GM12865 (cell line): ENCODE data around the gene SSH2.
"Not testable (repeated sequence)": the region's sequence is repeated elsewhere in the genome, so short reads cannot be mapped to it uniquely, and the experiment has no call there.

Experiments used
- DNase-seq: peaks from one replicate; pipeline ENCODE4 v3.0.0; 2010; ENCODE audit warnings: low read depth
- H3K4me3 ChIP-seq: 2 replicates; pipeline ENCODE4 v1.5.1; 2011; ENCODE audit warnings: mild to moderate bottlenecking, low read depth, low read length, control low read depth
- TF ChIP-seq, protein P1 (sequence below): IDR thresholded peaks from 2 replicates; pipeline ENCODE4 v1.5.1; 2011; ENCODE audit warnings: low read length, control low read depth, low read depth, inconsistent platforms; ENCODE audit not compliant: insufficient read depth; ENCODE audit errors: missing control alignments

The SSH2 gene

DNA sequence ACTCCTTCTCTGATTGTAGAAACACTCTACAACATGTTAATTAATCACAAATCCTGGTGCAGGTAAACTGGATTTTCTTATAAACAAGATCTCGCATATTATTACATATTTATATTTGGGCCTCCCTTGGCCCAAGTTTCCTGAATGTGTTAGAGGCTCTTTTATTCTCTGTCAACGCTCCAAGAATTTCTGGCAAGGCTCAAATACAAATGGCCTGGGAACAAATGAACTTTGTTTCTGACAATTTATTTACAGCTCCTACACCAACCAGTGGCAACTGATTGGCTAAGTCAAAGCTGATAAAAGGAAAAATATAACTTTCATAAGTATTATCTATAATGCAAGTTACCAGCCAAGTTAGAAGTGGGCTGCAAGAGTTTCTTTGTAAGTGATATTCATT is 242.4 kb downstream of the SSH2 start:
- no peak overlapping the region for H3K4me3 ChIP-seq
- no peak for DNase-seq
- TF ChIP-seq, protein P1, sequence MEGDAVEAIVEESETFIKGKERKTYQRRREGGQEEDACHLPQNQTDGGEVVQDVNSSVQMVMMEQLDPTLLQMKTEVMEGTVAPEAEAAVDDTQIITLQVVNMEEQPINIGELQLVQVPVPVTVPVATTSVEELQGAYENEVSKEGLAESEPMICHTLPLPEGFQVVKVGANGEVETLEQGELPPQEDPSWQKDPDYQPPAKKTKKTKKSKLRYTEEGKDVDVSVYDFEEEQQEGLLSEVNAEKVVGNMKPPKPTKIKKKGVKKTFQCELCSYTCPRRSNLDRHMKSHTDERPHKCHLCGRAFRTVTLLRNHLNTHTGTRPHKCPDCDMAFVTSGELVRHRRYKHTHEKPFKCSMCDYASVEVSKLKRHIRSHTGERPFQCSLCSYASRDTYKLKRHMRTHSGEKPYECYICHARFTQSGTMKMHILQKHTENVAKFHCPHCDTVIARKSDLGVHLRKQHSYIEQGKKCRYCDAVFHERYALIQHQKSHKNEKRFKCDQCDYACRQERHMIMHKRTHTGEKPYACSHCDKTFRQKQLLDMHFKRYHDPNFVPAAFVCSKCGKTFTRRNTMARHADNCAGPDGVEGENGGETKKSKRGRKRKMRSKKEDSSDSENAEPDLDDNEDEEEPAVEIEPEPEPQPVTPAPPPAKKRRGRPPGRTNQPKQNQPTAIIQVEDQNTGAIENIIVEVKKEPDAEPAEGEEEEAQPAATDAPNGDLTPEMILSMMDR, result no peak

- TF ChIP-seq, protein P1, result no peak
- no peak overlapping the region for H3K4me3 ChIP-seq
- DNase-seq, result no peak
Measured at GRCh38 chr17:29686993-29687590, 242.9 kb downstream of the SSH2 start.

GRCh38 chr17:29683481-29683880 is 246.5 kb downstream of the SSH2 start:
- TF ChIP-seq, protein P1, result no peak
- DNase-seq, result no peak
- no peak overlapping the region for H3K4me3 ChIP-seq

GRCh38 chr17:29682987-29683386 is 247.0 kb downstream of the SSH2 start:
- TF ChIP-seq, protein P1, result no peak
- no peak overlapping the region for H3K4me3 ChIP-seq
- no peak for DNase-seq

GRCh38 chr17:29682054-29682453 is 248.0 kb downstream of the SSH2 start:
- no peak overlapping the region for H3K4me3 ChIP-seq
- DNase-seq, result peak; percentile 27

DNA sequence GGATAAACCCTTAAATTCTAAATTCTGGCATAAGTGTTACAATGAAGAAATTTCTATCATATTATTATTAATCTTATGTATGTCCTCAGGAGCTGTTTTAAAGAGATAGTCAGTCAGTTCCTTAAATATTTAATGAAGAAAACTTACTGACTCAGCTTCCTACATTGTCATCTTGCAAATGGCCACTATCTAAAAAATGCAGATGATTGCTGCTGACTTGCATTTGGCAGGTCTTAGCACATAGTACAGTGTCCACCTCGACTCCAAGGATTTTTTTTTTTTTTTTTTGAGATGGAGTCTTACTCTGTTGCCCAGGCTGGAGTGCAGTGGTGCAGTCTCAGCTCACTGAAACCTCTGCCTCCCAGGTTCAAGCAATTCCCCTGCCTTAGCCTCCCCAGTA is 252.2 kb downstream of the SSH2 start:
- TF ChIP-seq, protein P1, result no peak
- no peak overlapping the region for H3K4me3 ChIP-seq
- no peak for DNase-seq

More at GRCh38 chr17:29682054-29682453, 248.0 kb downstream of the SSH2 start:
- TF ChIP-seq, protein P1, result no peak

- H3K4me3 ChIP-seq, result no peak overlapping the region
- TF ChIP-seq, protein P1, result no peak
- DNase-seq, result no peak
Measured at GRCh38 chr17:29677221-29677791, 252.7 kb downstream of the SSH2 start.

DNA sequence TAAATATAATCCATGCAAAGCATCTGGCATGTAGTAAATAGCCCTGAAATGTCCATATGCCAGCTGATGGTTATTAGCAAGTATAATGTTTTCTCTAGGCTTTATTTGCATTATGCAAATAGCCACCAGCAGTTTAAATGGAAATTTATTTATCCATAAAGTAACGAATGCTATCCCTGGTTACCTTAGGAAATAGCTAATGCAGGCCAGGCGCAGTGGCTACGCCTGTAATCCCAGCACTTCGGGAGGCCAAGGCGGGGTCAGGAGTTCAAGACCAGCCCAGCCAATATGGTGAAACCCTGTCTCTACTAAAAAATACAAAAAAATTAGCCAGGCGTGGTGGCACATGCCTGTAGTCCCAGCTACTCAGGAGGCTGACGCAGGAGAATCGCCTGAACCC is 254.1 kb downstream of the SSH2 start:
- not testable (repeated sequence) for H3K4me3 ChIP-seq, DNase-seq
